Osteoblast (primary cell): ENCODE data around the gene LRRC45. TPM values are rescaled to one million over a fixed set of nuclear protein-coding genes. Genes with fewer than 3 reads are reported as not detected.

Source experiments
- DNase-seq: peaks from one replicate; pipeline ENCODE4 v3.0.0; 2011; ENCODE audit warnings: low spot score, mixed read lengths; ENCODE audit not compliant: insufficient read length; ENCODE audit errors: missing footprints
- H2AFZ ChIP-seq: 2 replicates; pipeline ENCODE4 v1.6.0; 2011; ENCODE audit warnings: mild to moderate bottlenecking, low read length
- H3K27ac ChIP-seq: 2 replicates; pipeline ENCODE4 v1.5.1; 2011; ENCODE audit warnings: mild to moderate bottlenecking, low read depth, low read length, moderate library complexity
- H3K27me3 ChIP-seq: 2 replicates; pipeline ENCODE4 v1.6.0; 2012; ENCODE audit warnings: mild to moderate bottlenecking, control low read depth, inconsistent platforms, low read length, moderate library complexity; ENCODE audit not compliant: insufficient read depth
- H3K36me3 ChIP-seq: 2 replicates; pipeline ENCODE4 v1.5.1; 2011; ENCODE audit warnings: mild to moderate bottlenecking, low read length, control low read depth, moderate library complexity; ENCODE audit not compliant: insufficient read depth
- H3K4me1 ChIP-seq: 2 replicates; pipeline ENCODE4 v1.5.1; 2011; ENCODE audit warnings: mild to moderate bottlenecking, low read length, control low read depth, moderate library complexity; ENCODE audit not compliant: insufficient read depth
- H3K4me2 ChIP-seq: 2 replicates; pipeline ENCODE4 v1.6.0; 2011; ENCODE audit warnings: mild to moderate bottlenecking, low read length; ENCODE audit not compliant: insufficient read depth
- H3K4me3 ChIP-seq: fragments of 200-600 bp; sonication (generic); 3 replicates; pipeline ENCODE4 v1.5.1; 2012; ENCODE audit warnings: mild to moderate bottlenecking, low read length, inconsistent platforms; ENCODE audit not compliant: insufficient read depth
- H3K79me2 ChIP-seq: 2 replicates; pipeline ENCODE4 v1.6.0; 2012; ENCODE audit warnings: mild to moderate bottlenecking, low read length, control low read depth, inconsistent platforms; ENCODE audit not compliant: insufficient read depth
- H3K9me3 ChIP-seq: 2 replicates; pipeline ENCODE4 v1.5.1; 2011; ENCODE audit warnings: low read depth, low read length, control low read depth
- H4K20me1 ChIP-seq: 2 replicates; pipeline ENCODE4 v1.6.0; 2012; ENCODE audit warnings: mild to moderate bottlenecking, low read length, control low read depth; ENCODE audit not compliant: insufficient read depth
- total RNA-seq: library from RNA; depleted of rRNA; stranded (reverse); fragments of >200 nt; gene quantifications from 2 replicates; pipeline ENCODE4 v1.2.3, GENCODE V29; 2012
- TF ChIP-seq, protein P1 (sequence below): IDR thresholded peaks from 2 replicates; pipeline ENCODE4 v1.5.1; 2011; ENCODE audit warnings: mild to moderate bottlenecking, low read depth, low read length, moderate library complexity; ENCODE audit errors: extremely low read depth

LRRC45 gene
- total RNA-seq, 1 donor: 13.4 TPM

GRCh38 chr17:82019690-82020571 lies 3.2 kb upstream of the LRRC45 start:
- TF ChIP-seq, protein P1, sequence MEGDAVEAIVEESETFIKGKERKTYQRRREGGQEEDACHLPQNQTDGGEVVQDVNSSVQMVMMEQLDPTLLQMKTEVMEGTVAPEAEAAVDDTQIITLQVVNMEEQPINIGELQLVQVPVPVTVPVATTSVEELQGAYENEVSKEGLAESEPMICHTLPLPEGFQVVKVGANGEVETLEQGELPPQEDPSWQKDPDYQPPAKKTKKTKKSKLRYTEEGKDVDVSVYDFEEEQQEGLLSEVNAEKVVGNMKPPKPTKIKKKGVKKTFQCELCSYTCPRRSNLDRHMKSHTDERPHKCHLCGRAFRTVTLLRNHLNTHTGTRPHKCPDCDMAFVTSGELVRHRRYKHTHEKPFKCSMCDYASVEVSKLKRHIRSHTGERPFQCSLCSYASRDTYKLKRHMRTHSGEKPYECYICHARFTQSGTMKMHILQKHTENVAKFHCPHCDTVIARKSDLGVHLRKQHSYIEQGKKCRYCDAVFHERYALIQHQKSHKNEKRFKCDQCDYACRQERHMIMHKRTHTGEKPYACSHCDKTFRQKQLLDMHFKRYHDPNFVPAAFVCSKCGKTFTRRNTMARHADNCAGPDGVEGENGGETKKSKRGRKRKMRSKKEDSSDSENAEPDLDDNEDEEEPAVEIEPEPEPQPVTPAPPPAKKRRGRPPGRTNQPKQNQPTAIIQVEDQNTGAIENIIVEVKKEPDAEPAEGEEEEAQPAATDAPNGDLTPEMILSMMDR: peak; percentile 55
- no peak overlapping the region for H2AFZ ChIP-seq
- no peak overlapping the region for H3K4me3 ChIP-seq
- no peak overlapping the region for H3K27ac ChIP-seq
- H3K4me1 ChIP-seq: peaks cover 21% of the 10 kb centered on the region
- peak; percentile 98 for DNase-seq
- no peaks in the 10 kb centered on the region for H3K9me3 ChIP-seq
- no peak overlapping the region for H3K4me2 ChIP-seq
- H4K20me1 ChIP-seq: peaks cover 28% of the 10 kb centered on the region
- no peaks in the 10 kb centered on the region for H3K27me3 ChIP-seq
- no peaks in the 10 kb centered on the region for H3K36me3 ChIP-seq
- peaks cover 8% of the 10 kb centered on the region for H3K79me2 ChIP-seq

- H3K4me1 ChIP-seq: peaks cover 21% of the 10 kb centered on the region
- H2AFZ ChIP-seq: no peak overlapping the region
- no peak overlapping the region for H3K27ac ChIP-seq
- peaks cover 28% of the 10 kb centered on the region for H4K20me1 ChIP-seq
- H3K36me3 ChIP-seq: no peaks in the 10 kb centered on the region
- no peaks in the 10 kb centered on the region for H3K27me3 ChIP-seq
- no peak for DNase-seq
- H3K4me3 ChIP-seq: no peak overlapping the region
- peaks cover 8% of the 10 kb centered on the region for H3K79me2 ChIP-seq
- H3K9me3 ChIP-seq: no peaks in the 10 kb centered on the region
- TF ChIP-seq, protein P1: no peak
- H3K4me2 ChIP-seq: no peak overlapping the region
Measured at GRCh38 chr17:82020572-82021106, 2.5 kb upstream of the LRRC45 start.

GRCh38 chr17:82021107-82021899 lies 1.8 kb upstream of the LRRC45 start:
- Histone ChIP-seq H3K36me3 (no peaks in the 10 kb centered on the region), H3K27me3 (no peaks in the 10 kb centered on the region), H3K9me3 (no peaks in the 10 kb centered on the region), H3K4me3 (peak overlapping the region; percentile 92), H3K4me2 (peak overlapping the region; percentile 96), H4K20me1 (peaks cover 28% of the 10 kb centered on the region), H2AFZ (no peak overlapping the region), H3K79me2 (peaks cover 8% of the 10 kb centered on the region), H3K4me1 (peaks cover 21% of the 10 kb centered on the region), H3K27ac (no peak overlapping the region)
- TF ChIP-seq, protein P1: peak; percentile 75
- DNase-seq: peak; percentile 99
